Mesodermal cell (in vitro differentiated cells): ENCODE results near the gene NUDT8. TPM values are rescaled to one million over a fixed set of nuclear protein-coding genes. Genes with fewer than 3 reads are reported as not detected.

Source experiments
- H3K27ac ChIP-seq: 2 replicates; pipeline ENCODE4 v1.7.0; 2013; ENCODE audit warnings: mild to moderate bottlenecking, low read depth, low read length, moderate library complexity; ENCODE audit not compliant: severe bottlenecking
- H3K36me3 ChIP-seq: 2 replicates; pipeline ENCODE4 v1.7.1; 2013; ENCODE audit warnings: mild to moderate bottlenecking, low read length, moderate library complexity; ENCODE audit not compliant: control insufficient read depth, insufficient read depth
- H3K4me1 ChIP-seq: one replicate; pipeline ENCODE4 v1.7.1; 2013; ENCODE audit warnings: mild to moderate bottlenecking, low read length; ENCODE audit not compliant: insufficient read depth, control insufficient read depth, poor library complexity, severe bottlenecking
- H3K4me3 ChIP-seq: 2 replicates; pipeline ENCODE4 v1.7.0; 2013; ENCODE audit warnings: low read length, control low read depth, mild to moderate bottlenecking; ENCODE audit not compliant: insufficient read depth, poor library complexity, severe bottlenecking; ENCODE audit errors: extremely low read depth
- H3K9me3 ChIP-seq: 2 replicates; pipeline ENCODE4 v1.7.1; 2013; ENCODE audit warnings: mild to moderate bottlenecking, low read length, moderate library complexity; ENCODE audit not compliant: control insufficient read depth
- WGBS, 2 experiments: methylation state at CpG; one replicate each; pipeline ENCODE4 v1.1.5; 2013; ENCODE audit warnings: missing lambda C conversion rate in 2 of 2; ENCODE audit not compliant: insufficient coverage in 2 of 2; 5-methylcytosine and 5-hydroxymethylcytosine counted together
- polyA plus RNA-seq, 2 experiments: library from polyadenylated mRNA; stranded (reverse); fragments of 50-300 nt; gene quantifications; one replicate each; pipeline ENCODE4 v1.2.3, GENCODE V29; 2013

The NUDT8 gene
- 17.3 TPM for polyA plus RNA-seq (2013, experiment 1 of 2)
- 10.6 TPM for polyA plus RNA-seq (2013, experiment 2 of 2)

GRCh38 chr11:67629386-67630227 is at the start of gene NUDT8:
Gene NUDT8 (minus strand): TSS chr11:67629937. CDS start chr11:67629911, 26 bp downstream.
- Histone ChIP-seq H3K9me3 (no peaks in the 10 kb centered on the region), H3K4me3 (peak within 1 kb of the TSS; percentile 54), H3K4me1 (peaks cover 6% of the 10 kb centered on the region), H3K36me3 (no peaks in the 10 kb centered on the region), H3K27ac (peak within 1 kb of the TSS; percentile 79)
- WGBS, 2 experiments = 0 to 1% methylated on average over 48 to 70 of the region's 102 CpGs

GRCh38 chr11:67675058-67675747 is 45.5 kb upstream of the NUDT8 start:
- Histone ChIP-seq H3K9me3 (no peaks in the 10 kb centered on the region), H3K4me1 (no peaks in the 10 kb centered on the region), H3K4me3 (no peak overlapping the region), H3K27ac (no peak overlapping the region), H3K36me3 (no peaks in the 10 kb centered on the region)
- 93% methylated on average over 9 to 12 of the region's 12 CpGs for WGBS, 2 experiments

GRCh38 chr11:67674442-67674871 is 44.7 kb upstream of the NUDT8 start, which contains the start of gene ALDH3B2:
Gene ALDH3B2 (minus strand): TSS chr11:67674623. CDS start chr11:67666935, 7,688 bp downstream.
- Histone ChIP-seq H3K9me3 (no peaks in the 10 kb centered on the region), H3K27ac (no peak within 1 kb of the TSS), H3K36me3 (no peaks in the 10 kb centered on the region), H3K4me3 (no peak within 1 kb of the TSS), H3K4me1 (no peaks in the 10 kb centered on the region)
- 77 to 94% methylated on average over 5 to 8 of the region's 8 CpGs for WGBS, 2 experiments

GRCh38 chr11:67673902-67674301 is 44.2 kb upstream of the NUDT8 start:
- Histone ChIP-seq H3K27ac (no peak overlapping the region), H3K4me1 (no peaks in the 10 kb centered on the region), H3K9me3 (no peaks in the 10 kb centered on the region), H3K4me3 (no peak overlapping the region), H3K36me3 (no peaks in the 10 kb centered on the region)
- WGBS, 2 experiments = 75 to 79% methylated on average over 6 to 8 of the region's 8 CpGs

- 88 to 89% methylated on average over 4 to 5 of the region's 7 CpGs for WGBS, 2 experiments
- Histone ChIP-seq H3K36me3 (no peaks in the 10 kb centered on the region), H3K9me3 (no peaks in the 10 kb centered on the region), H3K4me3 (no peak overlapping the region), H3K4me1 (no peaks in the 10 kb centered on the region), H3K27ac (no peak overlapping the region)
These were observed 43.6 kb upstream of the NUDT8 start for GRCh38 chr11:67673358-67673757.

- H3K27ac ChIP-seq = no peak overlapping the region
- H3K4me1 ChIP-seq = no peaks in the 10 kb centered on the region
- no peaks in the 10 kb centered on the region for H3K9me3 ChIP-seq
- H3K36me3 ChIP-seq = no peaks in the 10 kb centered on the region
- 81 to 96% methylated on average over 8 of the region's 8 CpGs for WGBS, 2 experiments
- no peak overlapping the region for H3K4me3 ChIP-seq
These were observed 41.4 kb upstream of the NUDT8 start for GRCh38 chr11:67671211-67671520.

- no peaks in the 10 kb centered on the region for H3K36me3 ChIP-seq
- H3K4me3 ChIP-seq = no peak overlapping the region
- no peaks in the 10 kb centered on the region for H3K9me3 ChIP-seq
- WGBS, 2 experiments = 87 to 88% methylated on average over 16 to 21 of the region's 23 CpGs
- no peaks in the 10 kb centered on the region for H3K4me1 ChIP-seq
- H3K27ac ChIP-seq = no peak overlapping the region
These were observed 40.8 kb upstream of the NUDT8 start for GRCh38 chr11:67670316-67671210.

- Histone ChIP-seq H3K27ac (no peak overlapping the region), H3K4me1 (no peaks in the 10 kb centered on the region), H3K36me3 (no peaks in the 10 kb centered on the region), H3K9me3 (no peaks in the 10 kb centered on the region), H3K4me3 (no peak overlapping the region)
- 75 to 77% methylated on average over 5 of the region's 5 CpGs for WGBS, 2 experiments
These were observed 38.4 kb upstream of the NUDT8 start for GRCh38 chr11:67668192-67668551.

- Histone ChIP-seq H3K4me1 (no peaks in the 10 kb centered on the region), H3K27ac (no peak overlapping the region), H3K9me3 (no peaks in the 10 kb centered on the region), H3K4me3 (no peak overlapping the region), H3K36me3 (no peaks in the 10 kb centered on the region)
- whole genome bisulfite sequencing, 2 experiments = 89 to 92% methylated on average over 23 to 24 of the region's 26 CpGs
These were observed 37.9 kb upstream of the NUDT8 start for GRCh38 chr11:67667490-67668191.
